Heart right ventricle (tissue), 16 donors: ENCODE measurements around the gene MAD1L1. TPM values are rescaled to one million over a fixed set of nuclear protein-coding genes. Genes with fewer than 3 reads are reported as not detected.
A peak's percentile ranks its signal among the peaks of the same experiment; 100 is the strongest.

Experiments used
- ATAC-seq, 8 donors: fragments of 200-7000 bp; cut with Tn5 transposase; one replicate each; pipeline ENCODE4 v1.9.1; 2020; ENCODE audit warnings: mild to moderate bottlenecking in 8 of 8, moderate library complexity in 8 of 8, moderate number of reproducible peaks in 1 of 8
- DNase-seq, 2 donors: peaks; one replicate each; pipeline ENCODE4 v3.0.0-alpha.2; 2020
- H3K27ac ChIP-seq, 10 donors: fragments of 200-600 bp; sonication (generic) in 2 of 10; one replicate each; pipeline versions ENCODE4 v1.5.0 to v1.8.0; 2020 to 2022; ENCODE audit warnings: mild to moderate bottlenecking in 3 of 10
- H3K27me3 ChIP-seq, 7 donors: fragments of 200-600 bp; one replicate each; pipeline ENCODE4 v1.8.0; 2021 to 2022; ENCODE audit warnings: mild to moderate bottlenecking in 2 of 7
- H3K36me3 ChIP-seq, 9 donors: fragments of 200-600 bp; sonication (generic) in 1 of 9; one replicate each; pipeline versions ENCODE4 v1.5.0 to v1.8.0; 2020 to 2022; ENCODE audit warnings: mild to moderate bottlenecking in 2 of 9
- H3K4me1 ChIP-seq, 9 donors: fragments of 200-600 bp; sonication (generic) in 1 of 9; one replicate each; pipeline versions ENCODE4 v1.5.0 to v1.8.0; 2020 to 2022; ENCODE audit warnings: mild to moderate bottlenecking in 4 of 9
- H3K4me3 ChIP-seq, 10 donors: fragments of 200-600 bp; sonication (generic) in 2 of 10; one replicate each; pipeline versions ENCODE4 v1.5.0 to v1.8.0; 2020 to 2022; ENCODE audit warnings: mild to moderate bottlenecking in 7 of 10, moderate library complexity in 2 of 10
- H3K9me3 ChIP-seq, 11 donors: fragments of 200-600 bp in 10 of 11; sonication (generic) in 2 of 11; one replicate each; pipeline versions ENCODE4 v1.5.0 to v1.8.0; 2013 to 2022; ENCODE audit warnings: mild to moderate bottlenecking in 2 of 11, control low read depth in 1 of 11, moderate library complexity in 1 of 11
- CTCF ChIP-seq, 9 donors: fragments of 200-600 bp; sonication (generic) in 2 of 9; IDR thresholded peaks; one replicate each; pipeline versions ENCODE4 v1.5.0 to v1.8.0; 2021 to 2022; ENCODE audit warnings: antibody characterized with exemption in 9 of 9, mild to moderate bottlenecking in 5 of 9, moderate library complexity in 1 of 9
- WGBS, 2 donors: extraction: QIAGEN DNeasy Blood & Tissue Kit; methylation state at CpG; one replicate each; pipeline ENCODE4 v1.1.7; 2013; ENCODE audit warnings: inconsistent platforms in 1 of 2; 5-methylcytosine and 5-hydroxymethylcytosine counted together
- intact Hi-C, 10 donors: fragments of 100-400 bp; cut with DNase I; formaldehyde crosslinking; loops; one replicate each; pipeline versions ENCODE4 v1.11.1 to v1.14.2; 2022
- long read RNA-seq, 3 donors: library from polyadenylated mRNA; unstranded; transcript quantifications; one replicate each; pipeline ENCODE4 v2.0.0, GENCODE V29; 2020 to 2021
- polyA plus RNA-seq, 2 donors: library from polyadenylated mRNA; stranded (reverse); fragments of 200-250 nt; gene quantifications; one replicate each; pipeline ENCODE4 v1.2.3, GENCODE V29; 2013
- total RNA-seq, 10 donors: library from RNA; stranded (reverse); fragmentation: NEBNext Ultra II Directional in 3 of 10; extraction: Animal tissue kit (Norgen Biotek cat#: 25700) in 3 of 10; gene quantifications; one replicate each; pipeline versions ENCODE4 v1.2.1 to v1.2.4, GENCODE V29; 2021 to 2023
- donor health status: Arrhythmogenic right ventricular cardiomyopathy.
- donor health status: ischemic (EF 13 %, LVEDD 7.1; RV severe dilation, severe dysfunction).
- donor health status: healthy with polysubstance abuse.
- donor health status: DM: no; HTN: yes; CAD: no.
- donor health status: DM: no; HTN: no; CAD: no.
- donor health status: ischemic (EF 25% LVEDD 6.9; RV normal size, moderate dysfunction).
- donor health status: ischemic (EF 25% LVEDD 5.7; RV mildly dilated, moderate dysfunction).
- donor health status: healthy.
- donor health status: DM: yes; HTN: yes; CAD: no.
- donor health status: Ischemic cardiomyopathy.
- donor health status: ischemic (EF 35%, LVEDD 5.7; RV mildly dilated, moderate dysfunction).
- donor health status: nonischemic (EF 11% LVEDD 7.7; RV severe dilation, severe dysfunction).
- donor health status: DM: yes; HTN: yes; CAD: no.
- donor health status: PGD.
- donor health status: ischemic (EF 29% LVEDD 5.4; RV normal size, mild dysfunction).
- donor health status: nonischemic (EF 23%, LVEDD 6.1; RV moderate dilation, normal function).

Gene MAD1L1
- total RNA-seq (10 to 100 TPM; 13.8 to 22.4 (median 18.7) TPM), polyA plus RNA-seq (10 to 100 TPM; 30.4 to 46.8 TPM)
- long read RNA-seq, donor 1, partial matches to known transcripts = 2 of 59 reads
- long read RNA-seq, donor 1, other reads (novel, unspliced or antisense) = 53 of 59 reads
- long read RNA-seq, donor 2, transcript MAD1L1-204 (19 exons, 2,991 nt) = major isoform, 5 of 57 reads
- long read RNA-seq, donor 2, partial matches to known transcripts = 4 of 57 reads
- long read RNA-seq, donor 2, other reads (novel, unspliced or antisense) = 45 of 57 reads
- long read RNA-seq, donor 3, transcript MAD1L1-204 (19 exons, 2,991 nt) = major isoform, 6 of 85 reads
- long read RNA-seq, donor 3, transcript MAD1L1-202 (19 exons, 2,762 nt) = minor isoform, 5 of 85 reads
- long read RNA-seq, donor 3, partial matches to known transcripts = 8 of 85 reads
- long read RNA-seq, donor 3, other reads (novel, unspliced or antisense) = 65 of 85 reads

- H3K4me1 ChIP-seq = peaks cover 8 to 43% (median 27%) of the 10 kb centered on the region in 9 donors
Measured at GRCh38 chr7:2232766-2233520, at the start of gene MAD1L1. TSS of gene MAD1L1 (minus strand) at chr7:2232945. CDS start at chr7:2230133, 2,812 bp downstream.

GRCh38 chr7:2282185-2282751, 49.5 kb upstream of the MAD1L1 start:
- Histone ChIP-seq H3K36me3 (peaks cover 0 to 5% (median 0%) of the 10 kb centered on the region in 9 donors), H3K9me3 (no peaks in the 10 kb centered on the region), H3K4me1 (peaks cover 0 to 13% (median 3%) of the 10 kb centered on the region in 9 donors), H3K4me3 (no peak overlapping the region), H3K27me3 (no peaks in the 10 kb centered on the region), H3K27ac (peak overlapping the region in 2 of 10 donors; percentile 42)
- intact Hi-C loops = no loop called here
- ATAC-seq (no peak), DNase-seq (no peak)
- TF ChIP-seq CTCF (IDR thresholded peaks at IDR 0.05) = no peak
- WGBS, 2 donors = 85 to 91% methylated on average over 14 of the region's 14 CpGs

More at GRCh38 chr7:2232766-2233520, at the start of gene MAD1L1:
- 0 to 1% methylated on average over 43 to 63 of the region's 63 CpGs for WGBS, 2 donors
- intact Hi-C loops = loop anchor here in 1 of 10 donors (5.0 kb wide), 1 partner anchor 119 kb away; the partner anchor contains the start of gene EIF3B
- DNase-seq (peak; percentile 91 to 94), ATAC-seq (peak; percentile 89 to 96 (median 94))
- peaks cover 0 to 65% (median 7%) of the 10 kb centered on the region in 9 donors for H3K36me3 ChIP-seq
- TF ChIP-seq CTCF (IDR thresholded peaks at IDR 0.05) = no peak
- H3K9me3 ChIP-seq = no peaks in the 10 kb centered on the region
- H3K4me3 ChIP-seq = peak within 1 kb of the TSS; percentile 75 to 100 (median 93)
- no peaks in the 10 kb centered on the region for H3K27me3 ChIP-seq
- H3K27ac ChIP-seq = peak within 1 kb of the TSS in 9 of 10 donors; percentile 30 to 88 (median 81)

GRCh38 chr7:2281541-2281940, 48.8 kb upstream of the MAD1L1 start:
- intact Hi-C loops = no loop called here
- peaks cover 0 to 13% (median 3%) of the 10 kb centered on the region in 9 donors for H3K4me1 ChIP-seq
- TF ChIP-seq CTCF (IDR thresholded peaks at IDR 0.05) = no peak
- peak overlapping the region in 3 of 10 donors; percentile 34 to 42 (median 42) for H3K27ac ChIP-seq
- peaks cover 0 to 10% (median 0%) of the 10 kb centered on the region in 9 donors for H3K36me3 ChIP-seq
- 35 to 49% methylated on average over 9 of the region's 9 CpGs for WGBS, 2 donors
- DNase-seq = peak in 1 of 2 donors; percentile 60
- no peak overlapping the region for H3K4me3 ChIP-seq
- ATAC-seq = peak in 7 of 8 donors; percentile 72 to 81 (median 74)
- no peaks in the 10 kb centered on the region for H3K9me3 ChIP-seq
- H3K27me3 ChIP-seq = no peaks in the 10 kb centered on the region

- intact Hi-C loops = no loop called here
- peaks cover 0 to 13% (median 3%) of the 10 kb centered on the region in 9 donors for H3K4me1 ChIP-seq
- H3K27ac ChIP-seq = no peak overlapping the region
- TF ChIP-seq CTCF (IDR thresholded peaks at IDR 0.05) = no peak
- H3K4me3 ChIP-seq = no peak overlapping the region
- no peak for ATAC-seq
- DNase-seq = no peak
- H3K9me3 ChIP-seq = no peaks in the 10 kb centered on the region
- no peaks in the 10 kb centered on the region for H3K27me3 ChIP-seq
- 91 to 96% methylated on average over 2 of the region's 2 CpGs for whole genome bisulfite sequencing, 2 donors
- peaks cover 0 to 15% (median 0%) of the 10 kb centered on the region in 9 donors for H3K36me3 ChIP-seq
Measured at GRCh38 chr7:2280424-2280823, 47.7 kb upstream of the MAD1L1 start.
